Trophoblast cell (in vitro differentiated cells and primary cell): ENCODE results near the gene ST7.

Experiments
- DNase-seq, 2 donors: peaks; one replicate each; pipeline ENCODE4 v3.0.0-alpha.2; 2016
- H2AFZ ChIP-seq: 2 replicates; pipeline ENCODE4 v1.6.1; 2013; ENCODE audit warnings: low read length, moderate library complexity, mild to moderate bottlenecking; ENCODE audit not compliant: insufficient read depth, poor library complexity
- H2AK5ac ChIP-seq: 2 replicates; pipeline ENCODE4 v1.6.1; 2013; ENCODE audit warnings: mild to moderate bottlenecking, low read length
- H2BK120ac ChIP-seq: 2 replicates; pipeline ENCODE4 v1.6.1; 2013; ENCODE audit warnings: low read length, mild to moderate bottlenecking, moderate library complexity; ENCODE audit not compliant: insufficient read depth, poor library complexity
- H2BK12ac ChIP-seq: 2 replicates; pipeline ENCODE4 v1.6.1; 2013; ENCODE audit warnings: mild to moderate bottlenecking, low read length, moderate library complexity
- H2BK5ac ChIP-seq: 2 replicates; pipeline ENCODE4 v1.6.1; 2013; ENCODE audit warnings: low read length, low read depth, moderate library complexity, mild to moderate bottlenecking; ENCODE audit not compliant: poor library complexity
- H3K14ac ChIP-seq: 2 replicates; pipeline ENCODE4 v1.6.1; 2013; ENCODE audit warnings: mild to moderate bottlenecking, low read length
- H3K18ac ChIP-seq: 2 replicates; pipeline ENCODE4 v1.6.1; 2013; ENCODE audit warnings: mild to moderate bottlenecking, low read length
- H3K23ac ChIP-seq: 2 replicates; pipeline ENCODE4 v1.6.1; 2013; ENCODE audit warnings: low read length
- H3K27ac ChIP-seq: 2 replicates; pipeline ENCODE4 v1.5.1; 2013; ENCODE audit warnings: low read depth, mild to moderate bottlenecking, inconsistent platforms, low read length, moderate library complexity
- H3K27me3 ChIP-seq: 2 replicates; pipeline ENCODE4 v1.6.1; 2013; ENCODE audit warnings: inconsistent platforms, mild to moderate bottlenecking, low read length, moderate library complexity; ENCODE audit not compliant: insufficient read depth
- H3K36me3 ChIP-seq, 2 experiments: 1 replicate in 1 of 2; 2 replicates in 1 of 2; pipeline ENCODE4 v1.6.1; 2013; ENCODE audit warnings: low read length in 2 of 2, mild to moderate bottlenecking in 2 of 2, moderate library complexity in 1 of 2; ENCODE audit not compliant: insufficient read depth in 2 of 2, control insufficient read depth in 1 of 2
- H3K4ac ChIP-seq: 2 replicates; pipeline ENCODE4 v1.6.1; 2013; ENCODE audit warnings: low read depth, mild to moderate bottlenecking, low read length, moderate library complexity
- H3K4me1 ChIP-seq, 2 experiments: 1 replicate in 1 of 2; 2 replicates in 1 of 2; pipeline ENCODE4 v1.6.1; 2013; ENCODE audit warnings: low read length in 2 of 2, mild to moderate bottlenecking in 2 of 2, moderate library complexity in 1 of 2; ENCODE audit not compliant: insufficient read depth in 2 of 2, control insufficient read depth in 1 of 2
- H3K4me2 ChIP-seq: 2 replicates; pipeline ENCODE4 v1.6.1; 2013; ENCODE audit warnings: inconsistent platforms, mild to moderate bottlenecking, low read length, moderate library complexity
- H3K4me3 ChIP-seq: 2 replicates; pipeline ENCODE4 v1.5.1; 2013; ENCODE audit warnings: mild to moderate bottlenecking, low read depth, low read length, inconsistent platforms
- H3K79me1 ChIP-seq: one replicate; pipeline ENCODE4 v1.6.1; 2013; ENCODE audit warnings: low read length
- H3K79me2 ChIP-seq: 2 replicates; pipeline ENCODE4 v1.6.1; 2013; ENCODE audit warnings: low read length, mild to moderate bottlenecking; ENCODE audit not compliant: control insufficient read depth, insufficient read depth, poor library complexity
- H3K9ac ChIP-seq: 2 replicates; pipeline ENCODE4 v1.6.1; 2013; ENCODE audit warnings: mild to moderate bottlenecking, low read length
- H3K9me3 ChIP-seq: 2 replicates; pipeline ENCODE4 v1.6.1; 2013; ENCODE audit warnings: low read depth, mild to moderate bottlenecking, control low read depth, inconsistent platforms, low read length; ENCODE audit not compliant: insufficient read depth
- H4K12ac ChIP-seq: 2 replicates; pipeline ENCODE4 v1.6.1; 2013; ENCODE audit warnings: low read depth, mild to moderate bottlenecking, low read length, moderate library complexity
- H4K8ac ChIP-seq: 2 replicates; pipeline ENCODE4 v1.6.1; 2013; ENCODE audit warnings: low read depth, mild to moderate bottlenecking, low read length, moderate library complexity
- H4K91ac ChIP-seq: one replicate; pipeline ENCODE4 v1.6.1; 2013; ENCODE audit warnings: low read depth, mild to moderate bottlenecking, low read length, moderate library complexity
- WGBS: extraction: QIAGEN DNeasy Blood & Tissue Kit; methylation state at CpG from one replicate; pipeline ENCODE4 v1.1.7; 2013; ENCODE audit warnings: missing lambda C conversion rate; ENCODE audit not compliant: insufficient read length, insufficient coverage; ENCODE audit errors: extremely low coverage; 5-methylcytosine and 5-hydroxymethylcytosine counted together

Gene ST7

GRCh38 chr7:117116211-117116610 is 162.9 kb downstream of the ST7 start:
- no peak overlapping the region for H3K14ac ChIP-seq
- H3K23ac ChIP-seq, result no peak overlapping the region
- no peak for DNase-seq
- no peak overlapping the region for H4K8ac ChIP-seq
- no peak overlapping the region for H2BK5ac ChIP-seq
- no peak overlapping the region for H2BK12ac ChIP-seq
- no peak overlapping the region for H2AK5ac ChIP-seq
- no peak overlapping the region for H3K4me3 ChIP-seq
- H3K79me1 ChIP-seq, result no peaks in the 10 kb centered on the region
- no peaks in the 10 kb centered on the region for H3K27me3 ChIP-seq
- no peak overlapping the region for H3K18ac ChIP-seq
- H3K4me2 ChIP-seq, result no peak overlapping the region
- no peak overlapping the region for H2BK120ac ChIP-seq
- no peak overlapping the region for H3K4ac ChIP-seq
- no peak overlapping the region for H2AFZ ChIP-seq
- no peaks in the 10 kb centered on the region for H3K4me1 ChIP-seq
- H3K9ac ChIP-seq, result no peak overlapping the region
- no peaks in the 10 kb centered on the region for H3K36me3 ChIP-seq
- no peak overlapping the region for H4K91ac ChIP-seq
- H3K9me3 ChIP-seq, result no peaks in the 10 kb centered on the region
- no peak overlapping the region for H4K12ac ChIP-seq
- no CpG with 5 or more reads among the region's 2 CpGs for WGBS
- H3K79me2 ChIP-seq, result no peaks in the 10 kb centered on the region
- H3K27ac ChIP-seq, result no peak overlapping the region

GRCh38 chr7:117117172-117117571 is 163.9 kb downstream of the ST7 start:
- Histone ChIP-seq H3K9ac (no peak overlapping the region), H2BK12ac (no peak overlapping the region), H3K79me2 (no peaks in the 10 kb centered on the region), H4K8ac (no peak overlapping the region), H4K12ac (no peak overlapping the region), H3K14ac (no peak overlapping the region), H3K27me3 (no peaks in the 10 kb centered on the region), H3K4me2 (no peak overlapping the region), H3K36me3 (no peaks in the 10 kb centered on the region), H3K4me1 (no peaks in the 10 kb centered on the region), H2AK5ac (no peak overlapping the region), H3K4ac (no peak overlapping the region), H3K9me3 (no peaks in the 10 kb centered on the region), H3K18ac (no peak overlapping the region), H3K23ac (no peak overlapping the region), H4K91ac (no peak overlapping the region), H2AFZ (no peak overlapping the region), H3K4me3 (no peak overlapping the region), H2BK5ac (no peak overlapping the region), H3K79me1 (no peaks in the 10 kb centered on the region), H2BK120ac (no peak overlapping the region), H3K27ac (no peak overlapping the region)
- whole genome bisulfite sequencing, result no CpG with 5 or more reads among the region's 2 CpGs
- no peak for DNase-seq

- Histone ChIP-seq H2AK5ac (no peak overlapping the region), H3K4ac (no peak overlapping the region), H3K9me3 (no peaks in the 10 kb centered on the region), H3K4me3 (no peak overlapping the region), H3K27ac (no peak overlapping the region), H2BK5ac (no peak overlapping the region), H3K36me3 (no peaks in the 10 kb centered on the region), H4K8ac (no peak overlapping the region), H2BK120ac (no peak overlapping the region), H3K79me2 (no peaks in the 10 kb centered on the region), H2BK12ac (no peak overlapping the region), H2AFZ (no peak overlapping the region), H3K27me3 (no peaks in the 10 kb centered on the region), H4K91ac (no peak overlapping the region), H3K14ac (no peak overlapping the region), H3K79me1 (no peaks in the 10 kb centered on the region), H3K18ac (no peak overlapping the region), H4K12ac (no peak overlapping the region), H3K4me2 (no peak overlapping the region), H3K4me1 (no peaks in the 10 kb centered on the region), H3K9ac (no peak overlapping the region), H3K23ac (no peak overlapping the region)
- DNase-seq, result no peak
- no CpG with 5 or more reads among the region's 4 CpGs for WGBS
Observed at GRCh38 chr7:117118579-117119180, 165.4 kb downstream of the ST7 start.

- Histone ChIP-seq H2AFZ (no peak overlapping the region), H3K79me2 (no peaks in the 10 kb centered on the region), H3K18ac (no peak overlapping the region), H3K4me2 (no peak overlapping the region), H2BK5ac (no peak overlapping the region), H3K23ac (no peak overlapping the region), H4K12ac (no peak overlapping the region), H2BK12ac (no peak overlapping the region), H3K9ac (no peak overlapping the region), H3K4me3 (no peak overlapping the region), H3K27me3 (no peaks in the 10 kb centered on the region), H2BK120ac (no peak overlapping the region), H2AK5ac (no peak overlapping the region), H3K79me1 (no peaks in the 10 kb centered on the region), H3K9me3 (no peaks in the 10 kb centered on the region), H3K27ac (no peak overlapping the region), H4K91ac (no peak overlapping the region), H4K8ac (no peak overlapping the region), H3K4ac (no peak overlapping the region), H3K36me3 (no peaks in the 10 kb centered on the region), H3K4me1 (no peaks in the 10 kb centered on the region), H3K14ac (no peak overlapping the region)
- WGBS, result no CpG with 5 or more reads among the region's 7 CpGs
- DNase-seq, result peak; percentile 81 to 98
Observed at GRCh38 chr7:117119192-117119924, 166.1 kb downstream of the ST7 start.
